Tibial nerve (tissue), 4 donors: Measurements from ENCODE around the gene NRXN3. TPM values are rescaled to one million over a fixed set of nuclear protein-coding genes. Genes with fewer than 3 reads are reported as not detected.

ENCODE experiments used
- DNase-seq, 2 donors: peaks; one replicate each; pipeline ENCODE4 v3.0.0-alpha.2; 2019; ENCODE audit warnings: low spot score in 2 of 2
- H3K27ac ChIP-seq, 4 donors: fragments of 200-600 bp; sonication (generic) in 3 of 4; one replicate each; pipeline ENCODE4 v1.5.1; 2017 to 2019; ENCODE audit warnings: mild to moderate bottlenecking in 1 of 4
- H3K27me3 ChIP-seq, 2 donors: fragments of 200-600 bp; sonication (generic) in 1 of 2; one replicate each; pipeline versions ENCODE4 v1.5.1 to v1.6.0; 2017 to 2019
- H3K36me3 ChIP-seq, 3 donors: fragments of 200-600 bp; sonication (generic); one replicate each; pipeline ENCODE4 v1.5.1; 2018 to 2019
- H3K4me1 ChIP-seq, 4 donors: fragments of 200-600 bp; sonication (generic) in 3 of 4; one replicate each; pipeline ENCODE4 v1.5.1; 2017 to 2019
- H3K4me3 ChIP-seq, 4 donors: fragments of 200-600 bp; sonication (generic) in 3 of 4; one replicate each; pipeline ENCODE4 v1.5.1; 2017 to 2019; ENCODE audit warnings: mild to moderate bottlenecking in 1 of 4, moderate library complexity in 1 of 4
- H3K9me3 ChIP-seq, 4 donors: fragments of 200-600 bp; sonication (generic) in 3 of 4; one replicate each; pipeline ENCODE4 v1.5.1; 2017 to 2019
- CTCF ChIP-seq, 5 experiments: fragments of 200-600 bp in 3 of 5; fragments of 450-650 bp in 2 of 5; sonication (generic) in 3 of 5; IDR thresholded peaks; one replicate each; pipeline ENCODE4 v1.5.1; 2016 to 2019; ENCODE audit warnings: antibody characterized with exemption in 5 of 5, mild to moderate bottlenecking in 3 of 5, moderate library complexity in 2 of 5
- EP300 ChIP-seq, 2 donors: sonication (generic); formaldehyde crosslinking; IDR thresholded peaks; one replicate each; pipeline ENCODE4 v1.6.1; 2017; ENCODE audit warnings: antibody characterized with exemption in 2 of 2, mild to moderate bottlenecking in 1 of 2
- POLR2A ChIP-seq, 2 donors: fragments of 450-650 bp; IDR thresholded peaks; one replicate each; pipeline ENCODE4 v1.6.1; 2017; ENCODE audit warnings: antibody characterized with exemption in 2 of 2, mild to moderate bottlenecking in 2 of 2, moderate library complexity in 2 of 2
- WGBS, 2 donors: methylation state at CpG; one replicate each; pipeline ENCODE4 v1.1.5; 2018; 5-methylcytosine and 5-hydroxymethylcytosine counted together
- total RNA-seq, 4 donors: library from RNA; depleted of rRNA; stranded (reverse); fragments of >200 nt; gene quantifications; one replicate each; pipeline ENCODE4 v1.1.0, GENCODE V29; 2016

Gene NRXN3
- total RNA-seq, 4 donors from 2014 or later: 16.7 to 52.2 (median 19.7) TPM

- no peak overlapping the region for H3K4me3 ChIP-seq
- no peak for DNase-seq
- no peak overlapping the region for H3K27ac ChIP-seq
- H3K36me3 ChIP-seq: no peaks in the 10 kb centered on the region
- 67 to 79% methylated on average over 6 of the region's 6 CpGs for WGBS, 2 donors
- TF ChIP-seq EP300 (IDR thresholded peaks at IDR 0.05) (no peak), POLR2A (IDR thresholded peaks at IDR 0.05) (no peak), CTCF (IDR thresholded peaks at IDR 0.05) (no peak)
- no peaks in the 10 kb centered on the region for H3K9me3 ChIP-seq
- H3K27me3 ChIP-seq: no peaks in the 10 kb centered on the region
- no peaks in the 10 kb centered on the region for H3K4me1 ChIP-seq
Observed at GRCh38 chr14:78259831-78260230, 89.7 kb downstream of the NRXN3 start.

GRCh38 chr14:78278464-78279250, 108.5 kb downstream of the NRXN3 start:
- H3K27ac ChIP-seq: no peak overlapping the region
- no peaks in the 10 kb centered on the region for H3K9me3 ChIP-seq
- TF ChIP-seq CTCF (IDR thresholded peaks at IDR 0.05) (no peak), POLR2A (IDR thresholded peaks at IDR 0.05) (no peak), EP300 (IDR thresholded peaks at IDR 0.05) (no peak)
- H3K27me3 ChIP-seq: no peaks in the 10 kb centered on the region
- H3K4me1 ChIP-seq: no peaks in the 10 kb centered on the region
- no peak for DNase-seq
- no peak overlapping the region for H3K4me3 ChIP-seq
- no peaks in the 10 kb centered on the region for H3K36me3 ChIP-seq
- 73 to 78% methylated on average over 2 of the region's 2 CpGs for WGBS, 2 donors

GRCh38 chr14:78282437-78282836, 112.3 kb downstream of the NRXN3 start:
- no peaks in the 10 kb centered on the region for H3K9me3 ChIP-seq
- TF ChIP-seq POLR2A (IDR thresholded peaks at IDR 0.05) (no peak), EP300 (IDR thresholded peaks at IDR 0.05) (no peak), CTCF (IDR thresholded peaks at IDR 0.05) (no peak)
- H3K36me3 ChIP-seq: no peaks in the 10 kb centered on the region
- no peaks in the 10 kb centered on the region for H3K4me1 ChIP-seq
- H3K27ac ChIP-seq: no peak overlapping the region
- no peaks in the 10 kb centered on the region for H3K27me3 ChIP-seq
- H3K4me3 ChIP-seq: no peak overlapping the region
- DNase-seq: no peak
- WGBS, 2 donors: 64 to 65% methylated on average over 6 of the region's 6 CpGs

GRCh38 chr14:78286210-78286609, 116.0 kb downstream of the NRXN3 start:
- H3K9me3 ChIP-seq: peaks cover 0 to 3% (median 0%) of the 10 kb centered on the region in 4 donors
- no peak for TF ChIP-seq CTCF (IDR thresholded peaks at IDR 0.05)
- no peak for TF ChIP-seq EP300 (IDR thresholded peaks at IDR 0.05)
- no peak for TF ChIP-seq POLR2A (IDR thresholded peaks at IDR 0.05)
- no peaks in the 10 kb centered on the region for H3K4me1 ChIP-seq
- no peak overlapping the region for H3K27ac ChIP-seq
- H3K36me3 ChIP-seq: no peaks in the 10 kb centered on the region
- no peaks in the 10 kb centered on the region for H3K27me3 ChIP-seq
- no peak for DNase-seq
- H3K4me3 ChIP-seq: no peak overlapping the region
- WGBS, 2 donors: 41 to 61% methylated on average over 3 of the region's 3 CpGs

- H3K9me3 ChIP-seq: peaks cover 0 to 3% (median 0%) of the 10 kb centered on the region in 4 donors
- H3K27me3 ChIP-seq: no peaks in the 10 kb centered on the region
- 66 to 68% methylated on average over 3 of the region's 3 CpGs for whole genome bisulfite sequencing, 2 donors
- DNase-seq: no peak
- H3K27ac ChIP-seq: no peak overlapping the region
- no peak for TF ChIP-seq POLR2A (IDR thresholded peaks at IDR 0.05)
- H3K36me3 ChIP-seq: no peaks in the 10 kb centered on the region
- no peak overlapping the region for H3K4me3 ChIP-seq
- H3K4me1 ChIP-seq: no peaks in the 10 kb centered on the region
Observed at GRCh38 chr14:78292003-78292402, 121.8 kb downstream of the NRXN3 start.
